Mucosa of gallbladder (tissue), 1 donor: Measurements from ENCODE around the gene OBP2B. TPM values are rescaled to one million over a fixed set of nuclear protein-coding genes. Genes with fewer than 3 reads are reported as not detected.
"Not testable (repeated sequence)": the region's sequence is repeated elsewhere in the genome, so short reads cannot be mapped to it uniquely, and the experiment has no call there.

Source experiments
- DNase-seq: peaks from one replicate; pipeline ENCODE4 v3.0.0-alpha.2; 2020; ENCODE audit warnings: low spot score
- total RNA-seq: library from RNA; stranded (reverse); gene quantifications from one replicate; pipeline ENCODE4 v1.2.1, GENCODE V29; 2021
- donor health status: DM: no; HTN: no; CAD: no.

The OBP2B gene, protein sequence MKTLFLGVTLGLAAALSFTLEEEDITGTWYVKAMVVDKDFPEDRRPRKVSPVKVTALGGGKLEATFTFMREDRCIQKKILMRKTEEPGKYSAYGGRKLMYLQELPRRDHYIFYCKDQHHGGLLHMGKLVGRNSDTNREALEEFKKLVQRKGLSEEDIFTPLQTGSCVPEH
- not detected for total RNA-seq

DNA sequence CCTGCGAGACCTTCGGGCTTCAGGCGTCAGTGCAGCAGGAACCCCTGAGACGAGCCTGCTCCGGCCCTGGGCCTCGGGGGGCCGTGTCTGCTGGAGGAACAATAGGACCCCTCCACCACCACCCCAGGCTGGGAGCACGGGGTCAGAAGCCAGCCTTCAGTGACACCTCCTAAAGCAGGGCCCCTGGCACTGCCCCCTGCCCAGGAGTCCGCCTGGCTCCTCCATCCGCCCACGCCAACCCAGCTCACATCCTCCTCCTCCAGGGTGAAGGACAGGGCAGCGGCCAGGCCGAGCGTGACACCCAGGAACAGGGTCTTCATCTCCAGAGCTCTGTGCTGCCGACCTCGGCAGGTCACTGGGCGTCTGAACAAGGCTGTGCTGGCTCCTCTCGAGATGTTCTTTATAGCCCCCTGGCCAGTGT is at the start of gene OBP2B:
TSS of gene OBP2B (minus strand) at position 371 of the 421 bp plus-strand sequence. CDS start at position 320, 51 bp downstream.
- not testable (repeated sequence) for DNase-seq

DNA sequence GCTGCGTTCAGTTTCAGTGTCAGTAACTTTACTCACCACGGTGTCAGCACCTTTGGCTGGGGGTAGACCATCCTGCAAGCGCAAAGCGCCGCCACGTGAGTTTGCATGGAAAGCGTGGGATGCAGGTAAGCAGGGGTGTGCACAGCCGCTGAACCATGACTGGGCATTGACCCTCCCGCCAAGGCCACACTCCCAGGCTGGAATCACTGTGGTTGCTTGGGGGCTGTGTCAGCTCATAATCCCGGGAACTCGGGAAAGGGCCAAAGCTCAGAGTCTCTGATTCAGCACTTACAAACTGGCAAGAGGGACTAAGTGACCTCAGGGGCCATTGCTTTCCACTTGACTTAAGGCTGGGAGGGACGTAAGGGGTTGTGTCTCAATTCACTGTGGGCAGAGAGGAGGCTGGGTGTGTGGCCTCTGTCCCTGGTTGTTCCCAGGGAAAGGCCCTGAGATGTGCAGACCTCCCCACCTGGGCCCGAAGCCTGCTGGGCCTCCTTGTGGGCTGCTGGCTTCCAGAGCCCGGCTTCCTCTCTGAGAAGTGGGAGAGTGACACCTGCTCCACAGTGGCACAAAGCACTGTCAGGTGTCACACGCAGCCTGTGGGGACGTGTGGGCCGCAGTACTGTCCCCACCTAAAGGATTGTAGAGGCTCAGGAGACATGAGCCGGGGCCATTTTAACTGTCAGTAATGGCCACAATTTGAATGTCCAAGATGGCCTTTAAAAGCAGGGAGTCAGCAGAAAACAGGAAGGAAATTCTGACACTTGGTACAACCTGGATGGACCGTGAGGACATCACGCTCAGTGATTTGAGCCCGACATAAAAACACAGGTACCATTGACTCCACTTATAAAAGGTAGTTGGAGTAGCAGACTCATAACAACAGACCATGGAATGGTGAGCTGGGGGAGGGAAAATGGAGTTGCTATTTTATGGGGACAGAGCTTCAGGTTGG is 49.3 kb upstream of the OBP2B start:
- no peak for DNase-seq

DNA sequence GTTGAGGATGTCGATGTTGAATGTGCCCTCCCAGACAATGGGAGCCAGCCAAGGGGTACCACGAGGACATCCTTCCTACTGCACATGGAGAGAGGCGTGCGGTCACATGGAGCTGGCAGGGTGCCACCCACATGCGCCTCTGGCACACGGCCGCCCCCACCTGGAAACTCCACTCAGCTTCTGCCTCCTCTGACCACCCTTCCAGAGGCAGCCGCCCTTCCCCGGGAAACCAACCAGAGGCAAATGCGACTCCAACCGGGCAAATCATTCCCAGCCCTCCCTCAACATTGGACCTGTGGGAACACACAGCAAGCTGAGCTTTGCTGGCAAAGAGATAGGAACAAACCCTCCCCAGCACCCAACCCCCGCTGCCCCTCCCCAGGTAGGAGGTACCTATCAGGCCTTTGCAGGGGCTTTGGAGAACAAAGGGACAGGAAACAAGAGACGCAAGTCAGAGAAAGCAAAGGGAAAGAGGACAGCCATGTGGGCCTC is 48.5 kb upstream of the OBP2B start:
- no peak for DNase-seq

DNA sequence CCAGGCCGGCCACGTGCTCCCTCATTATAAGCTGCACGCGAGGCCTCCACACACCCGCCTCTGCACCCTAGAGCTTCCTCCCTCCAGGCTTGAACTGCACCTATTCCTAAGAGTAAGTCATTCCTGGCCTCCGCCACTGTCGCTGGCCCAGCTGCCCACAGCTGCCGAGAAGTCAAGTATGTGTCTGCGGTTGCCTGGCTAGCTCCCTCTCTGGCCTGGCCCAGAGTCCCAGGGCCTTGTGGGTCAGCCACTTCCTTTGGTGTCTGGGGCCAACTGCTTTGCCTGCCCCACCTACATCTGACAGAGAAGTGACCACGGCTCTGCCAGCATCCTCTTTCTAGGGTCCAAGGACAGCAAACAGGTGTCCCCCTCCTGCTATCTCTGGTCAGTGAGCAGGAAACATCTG is 47.6 kb upstream of the OBP2B start:
- DNase-seq: no peak

DNA sequence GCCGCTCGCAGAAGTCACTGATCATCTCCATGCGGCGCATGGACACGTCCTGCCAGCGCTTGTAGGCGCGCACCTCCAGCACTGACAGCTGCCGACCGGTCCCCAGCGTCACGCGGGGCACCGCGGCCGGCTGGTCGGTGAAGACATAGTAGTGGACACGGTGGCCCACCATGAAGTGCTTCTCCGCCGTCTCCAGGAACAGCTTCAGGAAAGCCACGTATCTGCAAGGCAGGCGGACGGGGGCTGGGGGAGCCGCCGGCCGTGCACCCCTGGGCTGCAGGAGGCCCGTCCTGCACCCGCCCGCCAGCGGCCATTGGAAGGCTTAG is 47.0 kb upstream of the OBP2B start:
- no peak for DNase-seq

DNA sequence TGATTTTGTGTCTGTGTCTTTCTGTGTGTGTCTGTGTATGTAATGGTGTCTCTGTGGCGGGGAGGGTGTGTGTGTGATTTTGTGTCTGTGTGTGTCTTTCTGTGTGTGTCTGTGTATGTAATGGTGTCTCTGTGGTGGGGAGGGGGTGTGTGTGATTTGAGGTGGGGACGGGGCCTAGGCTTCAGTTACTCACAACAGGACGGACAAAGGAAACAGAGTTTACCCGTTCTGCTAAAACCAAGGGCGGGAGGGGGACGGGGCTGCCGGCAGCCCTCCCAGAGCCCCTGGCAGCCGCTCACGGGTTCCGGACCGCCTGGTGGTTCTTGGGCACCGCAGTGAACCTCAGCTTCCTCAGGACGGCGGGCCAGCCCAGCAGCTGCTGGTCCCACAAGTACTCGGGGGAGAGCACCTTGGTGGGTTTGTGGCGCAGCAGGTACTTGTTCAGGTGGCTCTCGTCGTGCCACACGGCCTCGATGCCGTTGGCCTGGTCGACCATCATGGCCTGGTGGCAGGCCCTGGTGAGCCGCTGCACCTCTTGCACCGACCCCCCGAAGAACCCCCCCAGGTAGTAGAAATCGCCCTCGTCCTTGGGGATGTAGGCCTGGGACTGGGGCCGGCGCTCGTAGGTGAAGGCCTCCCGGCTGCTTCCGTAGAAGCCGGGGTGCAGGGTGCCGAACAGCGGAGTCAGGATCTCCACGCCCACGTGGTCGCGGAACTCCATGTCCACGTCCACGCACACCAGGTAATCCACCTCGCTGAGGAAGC is 46.5 kb upstream of the OBP2B start:
- no peak for DNase-seq

DNA sequence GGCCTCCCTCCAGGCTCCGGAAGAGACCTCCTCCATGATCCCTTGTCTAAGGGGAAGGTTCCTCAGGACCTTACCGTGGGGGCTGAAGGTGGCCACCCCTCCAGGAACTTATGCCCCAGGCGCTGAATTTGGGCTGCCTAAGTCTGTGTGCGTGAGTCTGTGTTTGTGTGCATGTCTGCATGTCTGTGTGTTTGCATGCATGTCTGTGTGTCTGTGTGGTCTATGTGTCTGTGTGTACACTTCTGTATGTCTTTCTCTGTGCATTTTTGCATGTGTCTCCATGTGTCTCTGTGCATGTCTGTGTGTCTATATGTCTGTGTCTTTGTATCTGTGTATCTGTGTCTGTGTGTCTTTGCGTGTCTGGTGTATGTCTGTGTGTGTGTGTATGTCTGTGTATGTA is 45.4 kb upstream of the OBP2B start:
- DNase-seq: no peak

DNA sequence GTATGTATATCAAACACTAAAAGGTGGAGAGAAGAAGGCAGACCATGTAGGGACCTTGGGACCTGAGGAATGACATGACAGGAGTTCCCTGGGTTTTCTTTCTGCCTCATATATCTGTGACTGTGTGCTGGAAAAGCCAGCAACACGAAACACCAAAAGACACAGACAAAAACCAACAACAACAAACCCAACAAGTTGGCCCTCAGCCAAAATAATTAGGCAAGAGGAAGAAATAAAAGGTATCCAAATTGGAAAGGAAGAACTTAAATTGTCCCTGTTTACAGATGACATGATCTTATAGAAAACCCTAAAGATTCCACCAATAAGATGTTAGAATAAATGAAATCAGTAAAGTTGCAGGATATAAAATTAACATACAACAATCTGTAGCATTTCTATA is 44.2 kb upstream of the OBP2B start:
- no peak for DNase-seq

DNA sequence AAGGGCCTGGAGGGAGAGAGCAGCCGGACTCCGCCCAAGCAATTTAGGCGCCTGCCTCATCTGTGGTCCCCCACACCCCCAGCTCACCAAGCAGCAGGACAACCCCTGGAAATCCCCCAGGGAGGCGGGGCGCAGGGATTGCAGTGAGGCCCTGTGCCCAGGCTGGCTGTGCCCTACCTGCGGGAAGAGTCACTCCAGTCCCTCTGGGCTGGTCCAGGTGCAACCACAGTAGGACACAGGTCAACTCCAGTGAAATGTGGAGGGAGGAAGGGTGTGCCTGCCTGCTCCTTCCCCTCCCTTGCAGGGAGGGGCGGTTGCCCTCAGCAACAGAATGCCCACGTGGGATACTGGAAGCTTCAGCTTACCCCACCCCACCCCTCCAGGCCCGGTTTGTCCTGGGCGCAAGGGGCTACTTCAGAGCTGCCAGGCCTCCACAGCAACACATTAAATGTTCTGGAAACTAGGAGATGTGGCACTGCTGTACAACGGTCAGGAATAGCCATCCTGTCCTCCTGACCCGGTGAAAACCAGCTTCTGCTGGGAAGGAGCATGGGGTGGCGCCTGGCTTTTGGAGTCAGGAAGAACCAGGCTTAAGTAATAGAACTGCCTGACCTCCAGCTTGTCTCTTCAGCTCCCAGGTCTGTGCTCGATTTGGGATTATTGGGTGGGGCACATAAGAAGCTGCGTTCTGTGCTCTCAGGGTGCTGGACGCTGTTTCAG is 43.4 kb upstream of the OBP2B start:
- DNase-seq: peak; percentile 78

DNA sequence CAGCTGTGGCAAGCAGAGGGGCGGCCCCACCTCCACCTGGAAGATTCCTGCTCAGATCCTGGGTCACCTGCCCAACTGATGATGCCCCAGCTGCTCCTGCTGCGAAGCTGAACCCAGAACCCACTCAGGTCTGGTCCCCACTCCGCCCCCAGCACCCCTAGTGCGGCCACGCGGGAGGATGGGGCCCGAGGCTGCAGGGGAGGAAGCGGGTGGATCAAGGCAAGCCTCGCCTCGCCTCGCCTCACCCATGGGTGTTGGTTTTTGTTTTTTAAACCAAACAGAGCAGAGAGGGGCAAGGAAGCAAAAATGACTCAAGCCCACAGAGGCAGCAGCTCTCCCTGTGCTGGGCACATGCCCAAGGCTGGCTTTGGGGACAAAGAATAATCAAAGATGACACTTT is 42.7 kb upstream of the OBP2B start:
- no peak for DNase-seq

DNA sequence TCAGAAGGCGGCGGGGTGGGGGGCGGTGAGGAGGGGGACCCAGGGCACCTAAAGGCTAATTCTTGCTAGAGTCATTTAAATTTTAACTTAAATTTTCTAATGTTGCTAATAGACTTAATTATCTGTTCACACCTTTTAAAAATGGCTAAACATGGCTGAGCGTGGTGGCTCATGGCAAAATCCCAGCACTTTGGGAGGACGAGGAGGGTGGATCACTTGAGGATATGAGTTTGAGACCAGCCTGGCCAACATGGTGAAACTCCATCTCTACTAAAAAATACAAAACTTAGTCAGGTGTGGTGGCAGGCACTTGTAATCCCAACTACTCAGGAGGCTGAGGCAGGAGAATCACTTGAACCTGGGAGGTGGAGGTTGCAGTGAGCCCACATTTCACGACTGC is 42.2 kb upstream of the OBP2B start:
- not testable (repeated sequence) for DNase-seq

DNA sequence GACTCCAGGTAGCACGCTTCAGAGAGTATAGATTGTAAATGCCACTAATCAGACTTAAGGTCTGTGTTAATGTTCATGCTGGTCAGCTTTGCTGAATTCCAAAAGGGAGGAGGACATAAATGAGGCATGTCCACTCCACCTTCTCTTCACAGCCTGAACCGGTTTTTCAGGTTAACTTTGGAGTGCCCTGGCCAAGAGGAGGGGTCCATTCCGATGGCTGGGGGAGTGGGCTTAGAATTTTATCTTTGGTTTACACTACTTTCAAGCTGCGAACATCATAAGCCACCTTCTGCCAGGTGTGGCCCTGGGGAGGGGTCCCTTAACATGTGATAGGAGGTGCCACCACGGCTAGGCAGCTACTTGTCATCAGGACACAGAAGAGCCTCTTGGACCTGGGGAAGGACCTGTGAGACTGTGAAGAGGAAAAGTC is 41.7 kb upstream of the OBP2B start:
- no peak for DNase-seq

DNA sequence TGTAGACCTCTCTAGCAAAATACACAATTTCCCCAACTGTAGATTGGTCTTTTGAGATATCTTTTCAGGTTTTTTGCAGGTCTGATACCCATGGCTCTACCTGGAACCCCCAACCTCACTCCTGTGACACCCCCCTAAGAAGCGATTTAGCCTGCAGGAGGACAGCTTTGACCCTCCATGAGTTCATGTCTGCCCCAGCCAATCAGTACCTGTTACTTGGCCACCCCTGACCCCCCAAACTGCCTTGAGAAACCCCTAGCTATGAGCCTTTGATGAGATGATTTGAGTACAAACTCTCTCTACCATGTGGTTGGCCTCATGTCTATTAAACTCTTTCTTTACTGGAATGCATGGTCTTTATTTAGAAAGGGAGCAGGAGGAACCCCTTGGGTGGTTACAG is 40.3 kb upstream of the OBP2B start:
- DNase-seq: no peak

DNA sequence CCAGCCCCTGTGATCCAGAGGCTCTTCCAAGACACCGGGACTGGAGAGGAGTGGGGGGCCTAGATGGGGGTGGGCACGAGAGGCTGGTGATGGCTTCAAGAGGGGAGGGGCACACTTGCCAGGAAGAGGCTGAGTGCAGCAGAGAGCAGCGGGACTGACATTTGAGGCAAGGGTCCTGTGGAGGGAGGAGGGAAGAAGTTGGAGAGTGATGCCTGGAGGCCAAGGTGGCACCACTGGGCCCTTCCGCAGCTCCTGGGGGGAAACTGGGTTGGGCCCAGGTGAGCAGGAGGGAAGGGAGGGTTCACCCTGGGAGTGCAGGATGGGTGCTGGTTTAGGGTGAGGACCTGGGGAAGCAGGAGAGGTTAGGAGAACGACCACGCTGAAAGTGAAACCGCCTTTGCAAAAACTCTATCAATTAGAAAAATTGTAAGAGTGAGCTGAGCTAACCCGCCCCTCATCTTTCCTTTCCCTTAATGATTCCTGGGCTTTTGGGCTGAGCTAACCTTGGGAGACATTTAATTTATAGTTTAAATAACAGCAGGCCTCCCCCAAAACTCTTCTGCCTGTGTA is 39.8 kb upstream of the OBP2B start:
- DNase-seq: no peak

DNA sequence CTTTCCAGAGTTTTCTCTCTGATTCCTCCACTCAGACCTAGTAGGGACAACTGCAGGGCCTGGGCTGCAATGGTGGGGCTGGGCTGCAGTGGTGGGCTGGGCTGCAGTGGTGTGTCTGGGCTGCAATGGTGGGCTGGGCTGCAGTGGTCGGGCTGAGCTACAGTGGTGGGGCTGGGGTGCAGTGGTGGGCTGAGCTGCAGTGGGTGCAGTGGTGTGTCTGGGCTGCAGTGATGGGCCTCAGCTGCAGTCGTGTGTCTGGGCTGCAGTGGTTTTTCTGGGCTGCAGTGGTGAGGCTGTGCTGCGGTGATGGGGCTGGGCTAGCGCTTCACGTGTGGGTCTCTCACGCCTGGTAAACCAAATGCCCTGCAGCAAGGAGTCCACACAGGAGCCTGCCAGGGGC is 38.6 kb upstream of the OBP2B start:
- DNase-seq: no peak

DNA sequence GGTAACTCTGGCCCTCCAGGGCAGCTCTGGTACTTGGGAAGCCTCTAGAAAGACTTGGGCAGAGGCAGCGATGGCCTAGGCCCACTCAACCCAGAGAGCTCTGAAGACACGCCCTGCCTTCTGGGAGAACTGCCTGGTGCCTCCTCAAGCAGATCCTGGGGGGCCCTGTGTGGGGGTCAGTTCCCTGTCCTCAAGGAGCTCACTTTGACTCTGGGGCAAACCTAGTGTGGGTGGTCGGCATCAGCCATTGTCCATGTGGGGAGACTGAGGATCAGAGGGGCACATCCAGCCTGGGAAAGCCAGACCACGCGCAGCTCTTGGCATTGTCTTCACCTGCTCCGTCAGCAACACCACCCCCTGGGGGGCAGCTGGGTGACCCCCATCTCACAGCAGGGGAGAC is 37.9 kb upstream of the OBP2B start:
- DNase-seq: no peak

DNA sequence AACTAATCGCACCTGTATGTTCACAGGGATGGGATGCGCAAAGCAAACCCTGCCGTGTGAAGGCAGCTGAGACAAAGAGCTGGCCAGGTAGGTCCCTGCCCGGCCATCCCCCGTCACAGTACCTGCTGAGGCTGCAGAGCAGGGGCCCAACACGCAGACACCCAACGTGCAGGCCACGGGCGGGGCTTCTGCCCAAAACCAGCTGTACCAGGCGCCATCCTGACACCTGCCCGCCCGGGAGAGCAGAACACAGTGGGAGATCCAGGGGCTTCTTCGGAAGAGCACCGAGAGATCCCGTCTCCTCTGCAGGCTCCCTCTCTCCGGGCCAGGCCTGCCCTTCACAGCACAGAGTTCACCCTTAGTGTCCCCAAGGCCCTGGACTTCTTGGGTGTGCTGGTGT is 37.5 kb upstream of the OBP2B start:
- no peak for DNase-seq

DNA sequence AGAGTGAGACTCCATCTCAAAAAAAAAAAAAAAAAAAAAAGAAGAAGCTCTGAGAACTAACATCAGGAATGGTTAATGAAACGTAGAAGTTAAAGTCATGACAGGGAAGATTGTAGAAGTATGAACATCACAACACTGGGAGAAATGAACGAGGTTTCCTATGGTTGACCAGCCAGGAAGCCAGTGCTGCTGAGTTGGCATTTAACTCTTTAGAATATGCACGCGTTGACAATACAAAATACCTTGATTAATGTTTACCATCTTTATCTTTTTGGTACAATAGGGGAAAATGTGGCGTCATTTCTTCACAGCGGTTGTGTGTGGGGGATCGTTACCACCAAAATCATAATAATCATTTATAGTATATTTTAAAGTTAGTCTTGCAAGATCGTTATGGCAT is 33.9 kb upstream of the OBP2B start:
- no peak for DNase-seq

DNA sequence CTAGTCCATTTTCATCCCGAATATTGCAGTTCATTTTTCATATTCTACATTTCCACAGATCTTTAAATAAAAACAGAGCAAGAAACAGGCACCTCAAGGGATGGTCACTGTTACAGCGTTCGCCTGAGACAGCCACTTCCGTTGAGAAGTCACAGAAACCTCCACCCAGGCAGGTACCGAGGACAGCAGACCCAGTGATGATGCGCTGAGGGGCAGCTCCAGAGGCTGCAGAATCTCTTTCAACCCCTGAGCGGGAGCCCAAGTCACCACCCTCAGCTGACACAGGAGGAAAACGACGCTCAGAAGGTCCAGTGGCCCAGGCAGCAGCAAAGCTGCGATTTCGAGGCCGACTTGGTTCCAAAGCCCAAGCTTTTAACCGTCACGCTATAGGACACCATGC is 33.2 kb upstream of the OBP2B start:
- no peak for DNase-seq

DNA sequence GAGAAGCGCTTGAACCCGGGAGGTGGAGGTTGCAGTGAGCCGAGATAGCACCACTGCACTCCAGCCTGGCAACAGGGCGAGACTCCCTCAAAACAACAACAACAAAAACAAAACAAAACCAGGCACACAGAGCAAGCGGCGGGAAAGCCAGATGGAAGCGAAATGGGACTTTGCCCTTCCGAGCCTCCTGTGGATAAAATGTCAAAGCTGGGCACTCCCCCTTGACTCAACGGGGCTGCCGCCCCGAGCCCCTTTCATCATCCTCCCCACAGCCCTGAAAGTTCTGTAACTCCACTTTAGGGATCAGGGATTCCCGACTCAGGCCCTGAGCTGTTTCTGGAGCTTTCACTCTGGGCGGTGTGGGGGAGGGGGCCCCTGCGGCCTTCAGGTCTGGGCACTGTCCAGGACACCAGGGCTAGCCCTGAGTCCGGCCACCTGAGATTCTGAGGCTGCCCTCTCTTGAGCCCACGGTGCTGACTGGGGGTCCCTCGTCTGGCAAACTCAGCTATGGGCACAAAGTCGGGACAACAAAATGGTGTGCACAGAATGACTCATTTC is 30.6 kb upstream of the OBP2B start:
- no peak for DNase-seq
